Uterus (tissue), 2 donors: Measurements from ENCODE around the gene SLC2A10.

Source experiments
- CTCF ChIP-seq, 4 experiments: fragments of 200-600 bp in 2 of 4; fragments of 450-650 bp in 2 of 4; sonication (generic) in 2 of 4; IDR thresholded peaks; one replicate each; pipeline ENCODE4 v1.5.1; 2016 to 2019; ENCODE audit warnings: antibody characterized with exemption in 4 of 4, mild to moderate bottlenecking in 2 of 4, moderate library complexity in 1 of 4
- POLR2A ChIP-seq, 2 donors: fragments of 450-650 bp; IDR thresholded peaks; one replicate each; pipeline ENCODE4 v1.6.1; 2016; ENCODE audit warnings: antibody characterized with exemption in 2 of 2, mild to moderate bottlenecking in 1 of 2, moderate library complexity in 1 of 2

GRCh38 chr20:46660487-46660886, 49.0 kb upstream of the SLC2A10 start:
- TF ChIP-seq CTCF (IDR thresholded peaks at IDR 0.05), result no peak
- no peak for TF ChIP-seq POLR2A (IDR thresholded peaks at IDR 0.05)
